Mesenchymal stem cell (in vitro differentiated cells and primary cell): Measurements from ENCODE around the gene CCDC30.
"Not testable (repeated sequence)": the region's sequence is repeated elsewhere in the genome, so short reads cannot be mapped to it uniquely, and the experiment has no call there.

ENCODE experiments used
- DNase-seq: peaks from one replicate; pipeline ENCODE4 v3.0.0-alpha.2; 2013
- H2AFZ ChIP-seq: one replicate; pipeline ENCODE4 v1.6.1; 2013; ENCODE audit warnings: low read depth, mild to moderate bottlenecking, control low read depth, inconsistent platforms, low read length, moderate library complexity
- H2AK5ac ChIP-seq: 2 replicates; pipeline ENCODE4 v1.6.1; 2013; ENCODE audit warnings: low read length, moderate library complexity, mild to moderate bottlenecking, inconsistent platforms; ENCODE audit not compliant: severe bottlenecking
- H2BK120ac ChIP-seq: one replicate; pipeline ENCODE4 v1.6.1; 2013; ENCODE audit warnings: low read depth, mild to moderate bottlenecking, inconsistent platforms, low read length, moderate library complexity
- H2BK12ac ChIP-seq, 2 experiments: one replicate each; pipeline ENCODE4 v1.6.1; 2013; ENCODE audit warnings: inconsistent platforms in 2 of 2, low read length in 2 of 2, mild to moderate bottlenecking in 2 of 2, moderate library complexity in 2 of 2, control low read depth in 1 of 2
- H2BK15ac ChIP-seq: one replicate; pipeline ENCODE4 v1.6.1; 2013; ENCODE audit warnings: mild to moderate bottlenecking, low read depth, inconsistent platforms; ENCODE audit not compliant: poor library complexity, severe bottlenecking
- H2BK5ac ChIP-seq: 2 replicates; pipeline ENCODE4 v1.6.1; 2013; ENCODE audit warnings: low read depth, mild to moderate bottlenecking, low read length, control low read depth, inconsistent platforms; ENCODE audit not compliant: poor library complexity, severe bottlenecking
- H3K14ac ChIP-seq, 2 experiments: one replicate each; pipeline ENCODE4 v1.6.1; 2013; ENCODE audit warnings: inconsistent platforms in 2 of 2, low read length in 2 of 2, control low read depth in 1 of 2, mild to moderate bottlenecking in 1 of 2, moderate library complexity in 1 of 2
- H3K18ac ChIP-seq, 2 experiments: one replicate each; pipeline ENCODE4 v1.6.1; 2013; ENCODE audit warnings: inconsistent platforms in 2 of 2, low read length in 2 of 2, control low read depth in 1 of 2, low read depth in 1 of 2, mild to moderate bottlenecking in 1 of 2
- H3K23ac ChIP-seq, 2 experiments: one replicate each; pipeline ENCODE4 v1.6.1; 2013; ENCODE audit warnings: inconsistent platforms in 2 of 2, low read length in 2 of 2, mild to moderate bottlenecking in 2 of 2, moderate library complexity in 2 of 2, control low read depth in 1 of 2
- H3K27ac ChIP-seq: 2 replicates; pipeline ENCODE4 v1.5.1; 2013; ENCODE audit warnings: mild to moderate bottlenecking, moderate library complexity, low read length, control low read depth, inconsistent platforms; ENCODE audit not compliant: poor library complexity, severe bottlenecking
- H3K27me3 ChIP-seq, 2 experiments: 2 replicates each; pipeline versions ENCODE4 v1.6.1 to v1.7.0; 2013; ENCODE audit warnings: low read length in 2 of 2, mild to moderate bottlenecking in 2 of 2, moderate library complexity in 2 of 2, control low read depth in 1 of 2, inconsistent platforms in 1 of 2; ENCODE audit not compliant: control insufficient read depth in 1 of 2, insufficient read depth in 1 of 2
- H3K36me3 ChIP-seq, 2 experiments: 2 replicates each; pipeline versions ENCODE4 v1.6.1 to v1.7.0; 2013; ENCODE audit warnings: low read length in 2 of 2, control low read depth in 1 of 2, inconsistent platforms in 1 of 2, low read depth in 1 of 2, mild to moderate bottlenecking in 1 of 2; ENCODE audit not compliant: insufficient read depth in 2 of 2, control insufficient read depth in 1 of 2
- H3K4ac ChIP-seq, 2 experiments: one replicate each; pipeline ENCODE4 v1.6.1; 2013; ENCODE audit warnings: inconsistent platforms in 2 of 2, low read length in 2 of 2, mild to moderate bottlenecking in 2 of 2, moderate library complexity in 2 of 2, control low read depth in 1 of 2, low read depth in 1 of 2
- H3K4me1 ChIP-seq: 2 replicates; pipeline ENCODE4 v1.6.1; 2013; ENCODE audit warnings: low read depth, low read length, control low read depth; ENCODE audit not compliant: control insufficient read depth, insufficient read depth
- H3K4me2 ChIP-seq: 2 replicates; pipeline ENCODE4 v1.6.1; 2013; ENCODE audit warnings: low read length, mild to moderate bottlenecking, inconsistent platforms; ENCODE audit not compliant: poor library complexity, severe bottlenecking
- H3K4me3 ChIP-seq, 2 experiments: 2 replicates each; pipeline versions ENCODE4 v1.5.1 to v1.7.0; 2013; ENCODE audit warnings: low read length in 2 of 2, mild to moderate bottlenecking in 2 of 2, control low read depth in 1 of 2, low read depth in 1 of 2; ENCODE audit not compliant: insufficient read depth in 1 of 2
- H3K79me1 ChIP-seq: replicated peaks from 2 replicates; pipeline ENCODE4 v1.6.1; 2013; ENCODE audit warnings: mild to moderate bottlenecking, control low read depth, low read length, inconsistent platforms; ENCODE audit not compliant: poor library complexity, severe bottlenecking
- H3K9ac ChIP-seq: 2 replicates; pipeline ENCODE4 v1.7.0; 2013; ENCODE audit warnings: mild to moderate bottlenecking, low read length, moderate library complexity
- H3K9me3 ChIP-seq: 2 replicates; pipeline ENCODE4 v1.7.0; 2013; ENCODE audit warnings: mild to moderate bottlenecking, low read length; ENCODE audit not compliant: control insufficient read depth
- H4K8ac ChIP-seq: one replicate; pipeline ENCODE4 v1.6.1; 2013; ENCODE audit warnings: inconsistent platforms, mild to moderate bottlenecking, low read length, moderate library complexity
- H4K91ac ChIP-seq: one replicate; pipeline ENCODE4 v1.6.1; 2013; ENCODE audit warnings: mild to moderate bottlenecking, low read length, inconsistent platforms
- WGBS: methylation state at CpG from one replicate; pipeline ENCODE4 v1.1.7; 2013; ENCODE audit warnings: mixed read lengths; 5-methylcytosine and 5-hydroxymethylcytosine counted together

Gene CCDC30

GRCh38 chr1:42681741-42682483, 218.8 kb downstream of the CCDC30 start, which contains the start of gene YBX1:
Gene YBX1, plus strand, starts transcription at chr1:42682418. Its CDS starts 148 bp downstream, at chr1:42682566.
- peak within 1 kb of the TSS in 1 of 2 experiments; percentile 75 for H3K14ac ChIP-seq
- H2AK5ac ChIP-seq: peak within 1 kb of the TSS; percentile 51
- H3K9me3 ChIP-seq: no peaks in the 10 kb centered on the region
- peak within 1 kb of the TSS; percentile 96 for H3K27ac ChIP-seq
- H3K4me2 ChIP-seq: peak within 1 kb of the TSS; percentile 92
- peak within 1 kb of the TSS; percentile 70 for H4K91ac ChIP-seq
- peak within 1 kb of the TSS; percentile 81 for H2BK5ac ChIP-seq
- peak within 1 kb of the TSS; percentile 57 for H2BK15ac ChIP-seq
- no peaks in the 10 kb centered on the region for H3K79me1 ChIP-seq
- peak within 1 kb of the TSS; percentile 76 for H2BK120ac ChIP-seq
- H4K8ac ChIP-seq: peak within 1 kb of the TSS; percentile 86
- peak within 1 kb of the TSS; percentile 88 to 95 for H3K18ac ChIP-seq
- H3K27me3 ChIP-seq: no peaks in the 10 kb centered on the region
- peak within 1 kb of the TSS in 1 of 2 experiments; percentile 78 for H3K23ac ChIP-seq
- H2AFZ ChIP-seq: no peak within 1 kb of the TSS
- DNase-seq: peak; percentile 99
- peaks cover 2% of the 10 kb centered on the region for H3K4me1 ChIP-seq
- WGBS: under 1% methylated on average over 42 of the region's 54 CpGs
- H3K4me3 ChIP-seq: peak within 1 kb of the TSS; percentile 92 to 97
- H3K36me3 ChIP-seq: peaks cover 0 to 33% of the 10 kb centered on the region in 2 experiments
- H3K9ac ChIP-seq: peak within 1 kb of the TSS; percentile 97
- peak within 1 kb of the TSS; percentile 46 to 95 for H3K4ac ChIP-seq
- peak within 1 kb of the TSS in 1 of 2 experiments; percentile 83 for H2BK12ac ChIP-seq

- peak overlapping the region in 1 of 2 experiments; percentile 87 for H3K4ac ChIP-seq
- not testable (repeated sequence) for H3K27me3 ChIP-seq, H3K4me1 ChIP-seq, DNase-seq, H3K23ac ChIP-seq, H2AFZ ChIP-seq, H2BK5ac ChIP-seq, H3K27ac ChIP-seq, H3K9me3 ChIP-seq, H2BK15ac ChIP-seq, H2BK120ac ChIP-seq, H2AK5ac ChIP-seq, H3K4me2 ChIP-seq, H2BK12ac ChIP-seq, H4K8ac ChIP-seq, H3K79me1 ChIP-seq
- peak overlapping the region; percentile 97 for H3K9ac ChIP-seq
- H3K36me3 ChIP-seq: peaks cover 0 to 35% of the 10 kb centered on the region in 2 experiments
- peak overlapping the region; percentile 92 to 97 for H3K4me3 ChIP-seq
- no CpG with 5 or more reads among the region's 33 CpGs for WGBS
- peak overlapping the region in 1 of 2 experiments; percentile 75 for H3K14ac ChIP-seq
- peak overlapping the region; percentile 61 for H4K91ac ChIP-seq
- H3K18ac ChIP-seq: peak overlapping the region; percentile 46 to 95
Measured at GRCh38 chr1:42682484-42682738, 219.3 kb downstream of the CCDC30 start.

- peak overlapping the region; percentile 16 for H3K27ac ChIP-seq
- H3K4me3 ChIP-seq: peak overlapping the region; percentile 92 to 97
- H3K4ac ChIP-seq: peak overlapping the region in 1 of 2 experiments; percentile 87
- peaks cover 0 to 40% of the 10 kb centered on the region in 2 experiments for H3K36me3 ChIP-seq
- H4K8ac ChIP-seq: no peak overlapping the region
- peak overlapping the region in 1 of 2 experiments; percentile 75 for H3K14ac ChIP-seq
- peak overlapping the region in 1 of 2 experiments; percentile 83 for H2BK12ac ChIP-seq
- H3K79me1 ChIP-seq: no peaks in the 10 kb centered on the region
- H2AFZ ChIP-seq: no peak overlapping the region
- peak overlapping the region; percentile 46 to 95 for H3K18ac ChIP-seq
- peak overlapping the region; percentile 95 for H3K9ac ChIP-seq
- H3K27me3 ChIP-seq: no peaks in the 10 kb centered on the region
- H4K91ac ChIP-seq: peak overlapping the region; percentile 61
- H2AK5ac ChIP-seq: no peak overlapping the region
- under 1% methylated on average over 69 of the region's 103 CpGs for WGBS
- H2BK15ac ChIP-seq: peak overlapping the region; percentile 57
- H3K4me2 ChIP-seq: peak overlapping the region; percentile 92
- H3K23ac ChIP-seq: peak overlapping the region in 1 of 2 experiments; percentile 78
- H3K9me3 ChIP-seq: no peaks in the 10 kb centered on the region
- peaks cover 2% of the 10 kb centered on the region for H3K4me1 ChIP-seq
- peak; percentile 81 for DNase-seq
- peak overlapping the region; percentile 76 for H2BK120ac ChIP-seq
- H2BK5ac ChIP-seq: no peak overlapping the region
Measured at GRCh38 chr1:42682739-42683531, 219.8 kb downstream of the CCDC30 start.

DNA sequence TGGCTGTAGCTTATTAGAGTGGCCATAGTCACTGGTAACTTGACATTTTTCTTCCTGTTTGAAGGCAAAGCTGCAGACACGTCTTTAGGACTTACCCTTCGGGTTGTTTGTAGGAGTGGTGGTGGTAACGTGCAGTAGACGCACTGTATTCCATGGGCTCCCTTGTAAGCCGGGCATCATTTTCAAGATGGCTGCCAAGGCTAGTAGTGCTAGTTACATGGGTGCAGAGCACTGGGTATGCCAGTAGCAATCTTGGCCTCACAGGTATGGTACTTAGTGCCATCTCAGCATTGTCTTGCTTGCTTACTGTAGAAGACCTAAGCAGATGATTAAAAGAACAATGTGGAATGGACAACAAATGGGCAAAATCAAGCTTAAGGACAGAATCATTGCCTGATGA, 221.1 kb downstream of the CCDC30 start:
- Histone ChIP-seq H3K23ac (no peak overlapping the region), H2AK5ac (no peak overlapping the region), H3K4me2 (peak overlapping the region; percentile 6), H2BK120ac (no peak overlapping the region), H3K4ac (no peak overlapping the region), H3K27me3 (no peaks in the 10 kb centered on the region), H3K4me3 (peak overlapping the region in 1 of 2 experiments; percentile 92), H4K91ac (no peak overlapping the region), H4K8ac (no peak overlapping the region), H3K79me1 (no peaks in the 10 kb centered on the region), H3K27ac (no peak overlapping the region), H3K9me3 (no peaks in the 10 kb centered on the region), H2BK15ac (no peak overlapping the region), H2BK12ac (no peak overlapping the region), H3K18ac (no peak overlapping the region), H2BK5ac (no peak overlapping the region), H3K9ac (peak overlapping the region; percentile 95), H2AFZ (no peak overlapping the region), H3K4me1 (peaks cover 3% of the 10 kb centered on the region), H3K36me3 (peaks cover 0 to 50% of the 10 kb centered on the region in 2 experiments), H3K14ac (no peak overlapping the region)
- WGBS: 37% methylated on average over 5 of the region's 5 CpGs
- peak; percentile 36 for DNase-seq
